ENCODE results near the gene TNFSF12.
A peak's percentile ranks its signal among the peaks of the same experiment; 100 is the strongest.

The TNFSF12 gene

DNA sequence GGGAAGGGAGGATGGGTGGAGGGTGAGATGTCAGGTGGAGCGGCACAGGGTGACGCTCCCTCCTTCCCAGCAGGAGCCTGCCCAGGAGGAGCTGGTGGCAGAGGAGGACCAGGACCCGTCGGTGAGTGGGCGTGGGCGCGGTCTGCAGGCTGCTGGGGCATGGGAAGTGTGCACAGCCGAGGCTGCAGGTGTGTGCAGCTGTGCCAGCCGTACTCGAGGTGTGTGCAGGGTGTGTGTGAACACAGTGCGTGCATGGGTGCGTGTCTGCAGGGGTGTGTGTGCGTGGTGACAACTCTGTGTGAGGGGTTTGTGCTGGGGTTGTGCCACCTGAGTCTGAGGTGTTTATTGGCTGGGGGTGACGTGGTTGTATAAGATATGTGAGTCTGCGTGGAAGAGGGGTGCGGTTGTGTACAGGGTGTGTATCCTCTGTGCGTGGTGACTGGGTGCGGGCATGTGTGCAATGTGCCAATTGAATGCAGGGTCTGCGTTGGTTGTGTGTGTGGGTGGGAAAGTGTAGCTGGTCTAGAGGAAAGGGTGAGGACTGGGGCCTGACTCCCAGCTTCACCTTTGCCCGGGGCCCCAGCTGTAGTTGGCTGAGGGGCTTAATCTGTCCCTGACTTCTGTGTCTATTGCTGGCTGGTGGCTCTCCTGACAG lies 670 bp downstream of the TNFSF12 start:
- DNase-seq = no peak

DNA sequence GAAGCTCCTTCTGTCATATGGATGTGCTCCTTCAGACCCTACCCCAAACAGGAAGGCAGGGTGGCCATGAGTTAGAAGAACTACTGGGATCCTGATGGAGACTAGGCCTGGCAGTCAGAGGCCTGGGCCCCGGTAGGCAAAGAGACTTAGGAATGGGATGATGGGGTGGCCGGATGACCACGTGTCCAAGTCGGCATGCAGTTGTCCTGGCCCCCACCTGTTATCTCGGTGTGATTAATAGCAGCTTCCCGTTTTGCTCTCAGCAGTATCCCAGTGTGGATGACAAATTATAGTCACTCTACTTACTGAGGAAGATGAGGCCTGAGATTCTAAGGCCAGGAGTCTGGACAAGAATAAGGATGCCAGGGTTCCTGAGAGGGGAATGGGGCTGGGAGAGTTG lies 1.5 kb downstream of the TNFSF12 start:
- no peak for DNase-seq

DNA sequence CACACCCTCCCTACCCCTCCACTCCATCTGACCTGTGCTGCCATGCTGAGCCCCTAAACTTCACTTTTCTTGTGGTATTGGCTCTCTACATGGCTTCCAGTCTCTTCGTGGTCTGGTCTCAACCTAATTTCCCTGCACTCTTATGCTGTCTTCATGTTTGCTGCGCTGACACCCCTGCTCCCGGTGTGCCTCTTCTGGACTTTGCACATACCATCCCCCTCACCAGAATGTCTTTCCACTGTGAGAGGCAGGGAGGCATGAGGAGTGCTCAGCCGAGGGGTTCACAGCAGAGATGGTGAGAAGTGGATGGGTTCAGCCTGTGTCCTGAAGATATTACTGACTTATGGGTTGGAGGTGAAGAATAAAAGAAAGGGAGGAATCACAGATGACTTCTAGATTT lies 2.5 kb downstream of the TNFSF12 start:
- no peak for DNase-seq

DNA sequence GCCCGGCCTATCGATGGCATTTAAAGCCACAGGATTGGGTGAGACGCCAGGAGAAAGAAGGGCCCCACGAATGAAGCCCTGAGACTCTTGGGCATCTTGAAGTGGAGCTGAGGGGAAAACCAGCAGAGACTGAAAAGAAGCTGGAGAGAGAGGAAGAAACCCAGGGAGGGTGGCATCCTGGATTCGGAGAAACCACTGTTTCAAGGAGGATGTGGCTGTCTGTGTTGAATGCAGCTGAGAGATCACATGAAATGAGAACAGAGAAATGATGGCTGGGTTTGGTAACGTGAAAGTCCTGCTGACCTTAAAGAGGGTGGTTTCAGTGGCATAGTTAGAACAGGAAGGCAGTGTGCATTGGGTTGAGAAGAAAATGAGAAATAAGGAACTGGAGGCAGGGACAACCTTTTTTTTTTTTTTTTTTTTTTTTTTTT lies 3.8 kb downstream of the TNFSF12 start:
- DNase-seq = no peak

DNA sequence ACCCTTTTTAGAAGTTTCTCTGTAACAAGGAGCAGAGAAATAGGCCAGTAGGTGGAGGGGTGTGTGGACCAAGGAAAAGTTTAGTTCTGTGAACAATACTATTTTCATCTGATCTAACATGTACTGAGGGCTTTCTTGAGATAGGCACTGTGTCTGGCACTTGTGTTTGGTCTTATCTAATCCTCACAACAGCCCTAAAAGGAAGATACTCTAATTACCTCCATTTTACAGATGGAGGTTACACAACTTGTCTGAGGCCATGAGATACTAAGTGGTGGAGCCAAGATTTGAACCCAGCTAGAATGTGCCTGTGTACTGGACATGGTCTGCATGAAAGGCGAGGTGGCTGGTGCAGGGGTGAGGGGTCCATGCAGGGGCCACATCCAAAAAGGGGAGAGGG lies 4.5 kb downstream of the TNFSF12 start:
- DNase-seq = no peak

DNA sequence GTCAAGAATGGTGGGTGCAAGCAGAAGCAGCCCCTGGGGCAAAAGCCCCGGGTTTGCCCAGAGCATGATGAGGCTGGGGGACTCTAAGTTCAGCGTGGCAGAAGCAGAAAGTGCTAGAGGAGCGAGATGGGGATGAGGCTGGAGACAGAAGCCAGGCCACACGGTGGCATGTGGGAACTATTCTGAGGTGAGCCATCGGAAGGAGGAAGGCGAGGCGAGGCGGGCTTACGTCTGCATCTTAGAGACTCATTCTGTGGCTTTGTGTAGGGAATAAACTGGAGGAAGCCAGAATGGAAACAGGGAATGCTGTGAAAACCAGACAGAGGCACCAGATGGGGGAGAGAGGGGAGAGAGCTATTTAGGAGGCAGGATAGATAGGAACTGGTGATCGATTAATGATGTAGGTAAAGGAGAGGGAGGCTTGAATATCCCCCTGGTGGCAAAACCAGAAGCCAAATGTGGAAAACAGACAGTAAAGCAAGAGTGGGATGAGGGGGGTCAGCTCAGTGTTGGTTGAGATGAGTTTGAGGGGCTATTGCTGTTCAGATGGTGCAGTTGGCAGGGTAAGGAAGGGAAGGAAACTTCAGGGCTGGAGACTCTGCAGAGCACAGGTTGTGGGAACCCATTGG lies 6.6 kb downstream of the TNFSF12 start:
- DNase-seq = no peak

DNA sequence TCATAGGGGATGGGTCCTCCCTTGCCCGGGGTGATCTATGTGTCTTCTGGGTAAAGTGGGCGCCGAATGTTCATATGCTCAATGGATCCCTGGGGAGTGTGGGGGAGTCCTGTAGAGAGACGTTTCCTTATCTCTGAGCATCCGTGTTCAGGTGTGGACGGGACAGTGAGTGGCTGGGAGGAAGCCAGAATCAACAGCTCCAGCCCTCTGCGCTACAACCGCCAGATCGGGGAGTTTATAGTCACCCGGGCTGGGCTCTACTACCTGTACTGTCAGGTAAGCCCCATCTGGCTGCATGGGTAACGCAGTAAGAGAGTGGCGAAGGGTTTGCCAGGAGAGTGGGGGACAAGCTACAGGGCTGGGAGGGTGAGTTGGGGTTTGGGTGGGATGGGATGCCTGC lies 7.8 kb downstream of the TNFSF12 start:
- DNase-seq = no peak

DNA sequence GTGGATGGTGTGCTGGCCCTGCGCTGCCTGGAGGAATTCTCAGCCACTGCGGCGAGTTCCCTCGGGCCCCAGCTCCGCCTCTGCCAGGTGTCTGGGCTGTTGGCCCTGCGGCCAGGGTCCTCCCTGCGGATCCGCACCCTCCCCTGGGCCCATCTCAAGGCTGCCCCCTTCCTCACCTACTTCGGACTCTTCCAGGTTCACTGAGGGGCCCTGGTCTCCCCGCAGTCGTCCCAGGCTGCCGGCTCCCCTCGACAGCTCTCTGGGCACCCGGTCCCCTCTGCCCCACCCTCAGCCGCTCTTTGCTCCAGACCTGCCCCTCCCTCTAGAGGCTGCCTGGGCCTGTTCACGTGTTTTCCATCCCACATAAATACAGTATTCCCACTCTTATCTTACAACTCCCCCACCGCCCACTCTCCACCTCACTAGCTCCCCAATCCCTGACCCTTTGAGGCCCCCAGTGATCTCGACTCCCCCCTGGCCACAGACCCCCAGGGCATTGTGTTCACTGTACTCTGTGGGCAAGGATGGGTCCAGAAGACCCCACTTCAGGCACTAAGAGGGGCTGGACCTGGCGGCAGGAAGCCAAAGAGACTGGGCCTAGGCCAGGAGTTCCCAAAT lies 8.4 kb downstream of the TNFSF12 start:
- no peak for DNase-seq

DNA sequence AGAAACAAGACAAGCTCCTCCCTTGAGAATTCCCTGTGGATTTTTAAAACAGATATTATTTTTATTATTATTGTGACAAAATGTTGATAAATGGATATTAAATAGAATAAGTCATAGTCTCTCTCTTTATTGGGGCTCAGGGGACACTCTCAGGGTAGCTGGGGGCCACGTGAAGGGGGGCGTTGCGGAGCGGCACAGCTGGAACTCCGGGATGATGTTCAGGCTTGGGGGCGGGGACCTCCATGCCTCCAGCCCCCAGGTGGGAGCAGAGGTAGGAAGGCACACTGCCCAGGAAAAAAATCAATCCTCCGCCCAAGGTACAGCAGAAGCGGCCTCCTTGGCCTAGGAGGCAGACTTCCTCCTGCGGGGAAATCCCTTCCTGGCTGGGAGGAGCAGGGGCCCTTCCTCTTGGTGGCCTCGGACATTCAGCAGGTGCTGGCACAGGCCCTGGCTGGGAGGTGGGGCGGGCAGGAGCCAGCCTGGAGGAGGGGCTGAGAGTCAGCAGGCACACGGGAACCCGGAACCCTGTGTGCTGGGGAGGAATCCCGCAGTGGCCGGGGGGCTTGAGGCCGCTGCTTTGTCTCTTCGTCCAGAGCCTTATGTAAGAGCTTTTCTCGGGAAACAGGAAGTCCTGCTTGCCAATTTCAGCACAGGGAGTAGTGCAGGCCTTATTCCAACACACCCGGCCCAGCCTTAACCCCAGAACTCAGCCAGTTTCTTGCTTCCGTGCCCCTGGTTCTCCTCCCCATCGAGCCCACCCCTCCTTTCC lies 9.1 kb downstream of the TNFSF12 start:
- DNase-seq = no peak

DNA sequence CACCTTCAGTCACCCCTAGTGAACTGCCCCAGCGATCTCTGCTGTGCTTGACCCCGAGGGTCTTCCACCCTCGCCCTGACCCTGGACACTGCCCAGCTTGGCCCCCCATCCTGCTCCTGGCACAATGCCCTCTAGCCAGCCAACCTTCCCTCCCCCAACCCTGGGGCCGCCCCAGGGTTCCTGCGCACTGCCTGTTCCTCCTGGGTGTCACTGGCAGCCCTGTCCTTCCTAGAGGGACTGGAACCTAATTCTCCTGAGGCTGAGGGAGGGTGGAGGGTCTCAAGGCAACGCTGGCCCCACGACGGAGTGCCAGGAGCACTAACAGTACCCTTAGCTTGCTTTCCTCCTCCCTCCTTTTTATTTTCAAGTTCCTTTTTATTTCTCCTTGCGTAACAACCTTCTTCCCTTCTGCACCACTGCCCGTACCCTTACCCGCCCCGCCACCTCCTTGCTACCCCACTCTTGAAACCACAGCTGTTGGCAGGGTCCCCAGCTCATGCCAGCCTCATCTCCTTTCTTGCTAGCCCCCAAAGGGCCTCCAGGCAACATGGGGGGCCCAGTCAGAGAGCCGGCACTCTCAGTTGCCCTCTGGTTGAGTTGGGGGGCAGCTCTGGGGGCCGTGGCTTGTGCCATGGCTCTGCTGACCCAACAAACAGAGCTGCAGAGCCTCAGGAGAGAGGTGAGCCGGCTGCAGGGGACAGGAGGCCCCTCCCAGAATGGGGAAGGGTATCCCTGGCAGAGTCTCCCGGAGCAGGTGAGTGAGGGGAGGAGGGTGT lies 9.9 kb downstream of the TNFSF12 start, which contains the start of gene TNFSF13:
Gene TNFSF13, plus strand, starts transcription at position 207 of the 776 bp plus-strand sequence. Its CDS starts 290 bp downstream, at position 497.
- DNase-seq = no peak

DNA sequence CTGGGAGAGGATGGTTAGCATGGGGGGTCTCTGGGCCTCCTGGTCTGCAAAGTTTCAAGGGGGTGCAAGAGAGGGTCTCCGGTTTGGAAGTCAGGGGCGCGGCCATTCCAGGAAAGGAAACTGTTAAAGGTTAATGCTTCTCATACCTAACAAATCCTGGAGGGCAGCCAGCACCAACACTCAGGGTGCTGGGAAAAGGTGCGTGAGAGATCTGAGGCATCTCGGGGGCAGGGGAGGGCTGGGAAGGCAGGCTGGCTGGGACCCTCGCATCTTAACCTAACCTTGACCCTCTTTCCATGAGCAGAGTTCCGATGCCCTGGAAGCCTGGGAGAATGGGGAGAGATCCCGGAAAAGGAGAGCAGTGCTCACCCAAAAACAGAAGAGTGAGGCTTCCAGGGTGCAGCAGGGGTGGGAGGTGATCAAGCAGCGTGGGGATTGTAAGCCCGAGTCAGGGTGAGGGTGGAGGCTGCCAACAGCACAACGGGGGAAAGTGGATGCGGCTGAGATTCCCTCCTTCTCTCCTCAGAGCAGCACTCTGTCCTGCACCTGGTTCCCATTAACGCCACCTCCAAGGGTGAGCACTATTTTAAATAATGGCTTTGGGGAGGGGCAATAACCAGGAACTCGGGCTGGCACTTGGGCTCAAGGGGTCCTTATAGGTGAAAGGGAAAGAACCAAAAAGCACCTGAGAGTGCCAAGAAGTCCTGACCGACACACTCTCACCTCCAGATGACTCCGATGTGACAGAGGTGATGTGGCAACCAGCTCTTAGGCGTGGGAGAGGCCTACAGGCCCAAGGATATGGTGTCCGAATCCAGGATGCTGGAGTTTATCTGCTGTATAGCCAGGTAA lies 10.7 kb downstream of the TNFSF12 start:
- no peak for DNase-seq

DNA sequence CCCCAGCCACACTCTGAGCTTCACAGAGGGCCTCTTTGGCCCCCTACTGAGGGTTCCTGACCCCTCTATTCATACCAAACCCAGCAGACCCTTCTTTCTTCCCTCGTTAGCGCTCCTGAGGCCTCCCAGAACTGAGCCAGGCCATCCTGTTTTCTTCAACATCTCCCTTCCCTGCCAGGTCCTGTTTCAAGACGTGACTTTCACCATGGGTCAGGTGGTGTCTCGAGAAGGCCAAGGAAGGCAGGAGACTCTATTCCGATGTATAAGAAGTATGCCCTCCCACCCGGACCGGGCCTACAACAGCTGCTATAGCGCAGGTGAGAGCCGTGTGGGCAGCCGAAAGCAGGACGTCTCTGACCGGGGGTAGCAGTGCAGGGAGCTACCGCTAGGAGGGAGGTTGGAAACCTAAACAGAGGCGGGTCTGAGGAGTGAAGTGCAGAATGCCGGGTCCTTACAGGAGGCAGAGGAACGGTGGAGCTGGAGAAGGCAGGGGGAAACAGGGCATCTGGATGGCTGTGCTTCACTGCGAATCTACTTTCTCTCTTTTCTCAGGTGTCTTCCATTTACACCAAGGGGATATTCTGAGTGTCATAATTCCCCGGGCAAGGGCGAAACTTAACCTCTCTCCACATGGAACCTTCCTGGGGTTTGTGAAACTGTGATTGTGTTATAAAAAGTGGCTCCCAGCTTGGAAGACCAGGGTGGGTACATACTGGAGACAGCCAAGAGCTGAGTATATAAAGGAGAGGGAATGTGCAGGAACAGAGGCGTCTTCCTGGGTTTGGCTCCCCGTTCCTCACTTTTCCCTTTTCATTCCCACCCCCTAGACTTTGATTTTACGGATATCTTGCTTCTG lies 11.5 kb downstream of the TNFSF12 start:
- peak in 1 of 2 experiments; percentile 40 for DNase-seq

DNA sequence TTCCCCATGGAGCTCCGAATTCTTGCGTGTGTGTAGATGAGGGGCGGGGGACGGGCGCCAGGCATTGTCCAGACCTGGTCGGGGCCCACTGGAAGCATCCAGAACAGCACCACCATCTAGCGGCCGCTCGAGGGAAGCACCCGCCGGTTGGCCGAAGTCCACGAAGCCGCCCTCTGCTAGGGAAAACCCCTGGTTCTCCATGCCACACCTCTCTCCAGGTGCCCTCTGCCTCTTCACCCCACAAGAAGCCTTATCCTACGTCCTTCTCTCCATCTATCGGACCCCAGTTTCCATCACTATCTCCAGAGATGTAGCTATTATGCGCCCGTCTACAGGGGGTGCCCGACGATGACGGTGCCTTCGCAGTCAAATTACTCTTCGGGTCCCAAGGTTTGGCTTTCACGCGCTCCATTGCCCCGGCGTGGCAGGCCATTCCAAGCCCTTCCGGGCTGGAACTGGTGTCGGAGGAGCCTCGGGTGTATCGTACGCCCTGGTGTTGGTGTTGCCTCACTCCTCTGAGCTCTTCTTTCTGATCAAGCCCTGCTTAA lies 12.2 kb downstream of the TNFSF12 start:
- peak; percentile 55 to 86 for DNase-seq

DNA sequence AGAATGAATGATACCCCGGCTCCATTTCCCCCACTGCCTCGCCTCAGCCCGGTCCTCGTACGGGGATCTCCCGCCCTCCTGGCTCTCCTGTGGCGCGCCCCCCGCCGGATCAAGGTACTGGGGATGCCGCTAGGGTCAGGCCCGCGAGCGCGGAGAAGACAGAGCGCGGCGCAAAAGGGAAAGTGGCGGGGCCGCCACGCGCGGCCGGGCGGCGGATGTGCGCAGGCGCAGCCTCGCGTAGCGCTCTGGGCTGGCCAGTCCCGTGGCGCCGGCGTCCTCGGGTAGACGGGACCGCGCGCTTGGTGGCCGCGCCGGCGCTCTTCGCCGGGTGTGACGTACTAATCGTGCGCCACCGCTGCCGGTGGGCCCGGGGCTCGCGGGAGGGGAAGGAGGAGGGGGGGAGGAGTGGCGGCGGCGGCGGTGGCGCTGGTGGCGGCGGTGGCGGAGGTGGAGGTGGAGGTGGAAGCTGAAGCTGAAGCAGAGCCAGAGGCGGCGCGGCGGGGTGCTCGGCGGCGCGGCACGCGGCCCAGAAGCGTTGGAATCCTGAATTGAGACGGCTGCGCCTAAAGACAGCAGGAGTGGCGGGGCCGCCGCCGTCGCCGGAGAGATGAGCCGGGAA lies 12.8 kb downstream of the TNFSF12 start, which contains the start of gene SENP3:
Gene SENP3, plus strand, starts transcription at position 331 of the 619 bp plus-strand sequence. CDS start 1,158 bp downstream, outside the sequence.
- DNase-seq = peak; percentile 44 to 79

DNA sequence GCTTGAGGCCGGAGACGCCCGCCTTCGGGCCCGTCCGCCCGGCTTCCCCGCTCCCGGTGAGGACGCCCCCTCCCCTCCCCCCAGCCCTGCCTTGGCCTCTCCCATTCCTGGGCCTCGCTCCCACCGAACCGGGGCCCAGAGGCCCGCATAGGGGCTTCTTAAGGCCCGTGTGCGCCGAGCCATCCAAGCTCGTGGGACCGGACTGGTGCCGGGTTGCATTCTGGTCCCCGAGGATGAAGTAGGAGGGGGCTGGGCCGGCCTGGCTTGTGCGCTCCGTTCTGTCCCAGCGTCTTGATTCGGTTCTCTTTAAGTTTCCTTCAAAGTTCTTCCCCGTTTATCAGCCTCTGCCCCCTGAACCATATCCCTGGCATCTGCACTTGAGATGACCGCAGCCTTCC lies 13.3 kb downstream of the TNFSF12 start:
- DNase-seq = no peak

DNA sequence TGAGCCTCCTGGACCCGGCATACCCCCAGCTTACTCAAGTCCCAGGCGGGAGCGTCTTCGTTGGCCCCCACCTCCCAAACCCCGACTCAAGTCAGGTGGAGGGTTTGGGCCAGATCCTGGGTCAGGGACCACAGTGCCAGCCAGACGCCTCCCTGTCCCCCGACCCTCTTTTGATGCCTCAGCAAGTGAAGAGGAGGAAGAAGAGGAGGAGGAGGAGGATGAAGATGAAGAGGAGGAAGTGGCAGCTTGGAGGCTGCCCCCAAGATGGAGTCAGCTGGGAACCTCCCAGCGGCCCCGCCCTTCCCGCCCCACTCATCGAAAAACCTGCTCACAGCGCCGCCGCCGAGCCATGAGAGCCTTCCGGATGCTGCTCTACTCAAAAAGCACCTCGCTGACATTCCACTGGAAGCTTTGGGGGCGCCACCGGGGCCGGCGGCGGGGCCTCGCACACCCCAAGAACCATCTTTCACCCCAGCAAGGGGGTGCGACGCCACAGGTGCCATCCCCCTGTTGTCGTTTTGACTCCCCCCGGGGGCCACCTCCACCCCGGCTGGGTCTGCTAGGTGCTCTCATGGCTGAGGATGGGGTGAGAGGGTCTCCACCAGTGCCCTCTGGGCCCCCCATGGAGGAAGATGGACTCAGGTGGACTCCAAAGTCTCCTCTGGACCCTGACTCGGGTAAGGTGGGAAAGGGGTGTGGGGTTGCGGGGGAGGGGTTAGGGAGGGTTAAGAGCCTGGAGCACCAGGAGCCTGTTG lies 14.4 kb downstream of the TNFSF12 start:
- DNase-seq = no peak

DNA sequence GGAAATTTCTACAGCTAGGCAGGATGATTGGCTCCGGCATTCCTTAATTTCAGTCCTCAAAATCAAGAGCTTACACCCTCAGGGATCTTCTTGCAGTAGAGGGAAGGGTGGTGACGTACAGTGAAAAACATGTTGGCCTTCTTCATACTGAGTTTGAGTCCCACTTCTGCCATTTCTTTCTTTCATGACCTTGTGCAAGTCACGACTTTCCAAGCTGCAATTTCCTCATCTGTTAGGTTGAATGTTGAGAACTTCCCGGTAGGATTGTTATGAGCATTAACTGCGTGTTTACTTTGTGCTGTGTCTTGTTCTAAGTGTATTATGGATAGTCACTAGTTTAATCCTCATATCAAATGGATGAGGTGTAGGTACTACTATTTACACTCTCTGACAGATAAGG lies 20.7 kb downstream of the TNFSF12 start:
- DNase-seq = no peak

DNA sequence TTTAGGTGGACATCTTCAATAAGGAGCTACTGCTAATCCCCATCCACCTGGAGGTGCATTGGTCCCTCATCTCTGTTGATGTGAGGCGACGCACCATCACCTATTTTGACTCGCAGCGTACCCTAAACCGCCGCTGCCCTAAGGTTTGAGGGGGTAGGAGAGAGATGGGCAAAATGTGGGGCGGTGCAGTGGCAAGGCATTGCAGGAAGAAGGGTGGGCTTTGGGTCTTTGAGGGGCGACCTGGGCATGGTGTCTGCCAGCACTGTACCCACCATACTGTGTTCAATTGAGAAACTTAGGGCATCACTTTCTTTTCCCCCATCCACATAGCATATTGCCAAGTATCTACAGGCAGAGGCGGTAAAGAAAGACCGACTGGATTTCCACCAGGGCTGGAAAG lies 21.5 kb downstream of the TNFSF12 start:
- DNase-seq = no peak

DNA sequence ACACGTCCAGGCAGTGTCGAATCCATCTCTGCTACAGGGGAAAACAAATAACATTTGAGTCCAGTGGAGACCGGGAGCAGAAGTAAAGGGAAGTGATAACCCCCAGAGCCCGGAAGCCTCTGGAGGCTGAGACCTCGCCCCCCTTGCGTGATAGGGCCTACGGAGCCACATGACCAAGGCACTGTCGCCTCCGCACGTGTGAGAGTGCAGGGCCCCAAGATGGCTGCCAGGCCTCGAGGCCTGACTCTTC lies 23.4 kb downstream of the TNFSF12 start:
- DNase-seq = no peak
